Measurements from ENCODE around the gene PCDHA7. TPM values are rescaled to one million over a fixed set of nuclear protein-coding genes. Genes with fewer than 3 reads are reported as not detected.

Gene PCDHA7
- total RNA-seq, 2 experiments from 2014 or later, result not detected

Other genes with a start within 250 kb of the PCDHA7 start
- under 1 TPM; 0.36 to 0.41 TPM for gene CD14, start 201.1 kb upstream of the PCDHA7 start, total RNA-seq
- gene TMCO6, start 194.8 kb upstream of the PCDHA7 start, total RNA-seq, result 10 to 100 TPM; 31.7 to 33.2 TPM
- gene NDUFA2, start 186.6 kb upstream of the PCDHA7 start, total RNA-seq, result 10 to 100 TPM; 63.1 to 64.5 TPM
- gene IK, start 186.4 kb upstream of the PCDHA7 start, total RNA-seq, result 10 to 100 TPM; 84.3 to 84.5 TPM
- gene WDR55, start 169.4 kb upstream of the PCDHA7 start, total RNA-seq, result 10 to 100 TPM; 30.1 to 31.8 TPM
- gene DND1, start 160.7 kb upstream of the PCDHA7 start, total RNA-seq, result 1 to 10 TPM; 2.9 to 3.2 TPM
- 10 to 100 TPM; 84.5 to 84.9 TPM for gene HARS1, start 142.9 kb upstream of the PCDHA7 start, total RNA-seq
- gene HARS2, start 142.8 kb upstream of the PCDHA7 start, total RNA-seq, result 10 to 100 TPM; 26.1 TPM
- 10 to 100 TPM; 47.6 to 50.1 TPM for gene ZMAT2, start 133.8 kb upstream of the PCDHA7 start, total RNA-seq
- gene PCDHA1, start 48.1 kb upstream of the PCDHA7 start, total RNA-seq, result not detected
- not detected for gene PCDHA2, start 39.4 kb upstream of the PCDHA7 start, total RNA-seq
- not detected for gene PCDHA3, start 33.2 kb upstream of the PCDHA7 start, total RNA-seq
- gene PCDHA4, start 27.2 kb upstream of the PCDHA7 start, total RNA-seq, result not detected
- not detected for gene PCDHA5, start 12.7 kb upstream of the PCDHA7 start, total RNA-seq
- gene PCDHA6, start 6.3 kb upstream of the PCDHA7 start, total RNA-seq, result not detected
- gene PCDHA8, start 6.9 kb downstream of the PCDHA7 start, total RNA-seq, result not detected
- not detected for gene PCDHA9, start 14.1 kb downstream of the PCDHA7 start, total RNA-seq
- gene PCDHA10, start 21.6 kb downstream of the PCDHA7 start, total RNA-seq, result not detected
- gene PCDHA11, start 34.7 kb downstream of the PCDHA7 start, total RNA-seq, result not detected
- gene PCDHA12, start 41.0 kb downstream of the PCDHA7 start, total RNA-seq, result not detected
- not detected for gene PCDHA13, start 47.9 kb downstream of the PCDHA7 start, total RNA-seq
- not detected for gene PCDHAC1, start 92.0 kb downstream of the PCDHA7 start, total RNA-seq
- gene PCDHAC2, start 132.2 kb downstream of the PCDHA7 start, total RNA-seq, result not detected
- not detected for gene PCDHB1, start 217.1 kb downstream of the PCDHA7 start, total RNA-seq

Data from activated CD8-positive, alpha-beta T cell treated with anti-CD3 and anti-CD28 coated beads for 36 hours (primary cell).